T1000 (cell line): ENCODE measurements around the gene TOMM40.

Experiments used
- DNase-seq: peaks from one replicate; lab custom pipeline; 2025; ENCODE audit warnings: mixed read lengths; lab: John Stamatoyannopoulos, UW

Gene TOMM40

GRCh38 chr19:44927746-44928145 is 36.7 kb downstream of the TOMM40 start:
- DNase-seq: no peak

GRCh38 chr19:44930088-44930487 is 39.0 kb downstream of the TOMM40 start:
- no peak for DNase-seq

- no peak for DNase-seq
Measured at GRCh38 chr19:44931541-44931940, 40.5 kb downstream of the TOMM40 start.

- DNase-seq: no peak
Measured at GRCh38 chr19:44939668-44940067, 48.6 kb downstream of the TOMM40 start.

GRCh38 chr19:44942067-44942571 is 51.1 kb downstream of the TOMM40 start, which contains the start of gene APOC4:
Gene APOC4, plus strand, starts transcription at chr19:44942237. Its CDS starts 41 bp downstream, at chr19:44942278.
- no peak for DNase-seq

- DNase-seq: no peak
Measured at GRCh38 chr19:44943801-44944249, 52.8 kb downstream of the TOMM40 start.

- no peak for DNase-seq
Measured at GRCh38 chr19:44947041-44947581, 56.1 kb downstream of the TOMM40 start.

- no peak for DNase-seq
Measured at GRCh38 chr19:44948237-44948636, 57.2 kb downstream of the TOMM40 start.

GRCh38 chr19:44948763-44949374 is 57.8 kb downstream of the TOMM40 start:
- DNase-seq: no peak

- no peak for DNase-seq
Measured at GRCh38 chr19:44949550-44949949, 58.5 kb downstream of the TOMM40 start.

GRCh38 chr19:44951179-44952159 is 60.4 kb downstream of the TOMM40 start:
- peak; percentile 14 for DNase-seq
